ENCODE measurements around the gene IGFBP7. TPM values are rescaled to one million over a fixed set of nuclear protein-coding genes. Genes with fewer than 3 reads are reported as not detected.

The IGFBP7 gene
- total RNA-seq, 1 donor from 2014 or later: 7.6 TPM

GRCh38 chr4:57116245-57116644, 6.1 kb upstream of the IGFBP7 start:
- no peak for TF ChIP-seq CTCF (IDR thresholded peaks at IDR 0.05; ENCODE audit: unreplicated experiment)
- peaks cover 5% of the 10 kb centered on the region for H3K27me3 Mint-ChIP-seq (ENCODE audit: unreplicated experiment)
- H3K9me3 Mint-ChIP-seq (ENCODE audit: unreplicated experiment): no peaks in the 10 kb centered on the region
- no peak overlapping the region for H3K4me3 Mint-ChIP-seq (ENCODE audit: unreplicated experiment)
- H3K36me3 Mint-ChIP-seq (ENCODE audit: low read depth, unreplicated experiment): no peaks in the 10 kb centered on the region
- DNase-seq (ENCODE audit: low spot score): no peak
- no peak overlapping the region for H3K27ac Mint-ChIP-seq (ENCODE audit: unreplicated experiment)
- peaks cover 18% of the 10 kb centered on the region for H3K4me1 Mint-ChIP-seq (ENCODE audit: unreplicated experiment)

GRCh38 chr4:57114973-57115372, 4.8 kb upstream of the IGFBP7 start:
- no peaks in the 10 kb centered on the region for H3K36me3 Mint-ChIP-seq (ENCODE audit: low read depth, unreplicated experiment)
- no peak overlapping the region for H3K27ac Mint-ChIP-seq (ENCODE audit: unreplicated experiment)
- no peak for TF ChIP-seq CTCF (IDR thresholded peaks at IDR 0.05; ENCODE audit: unreplicated experiment)
- no peak overlapping the region for H3K4me3 Mint-ChIP-seq (ENCODE audit: unreplicated experiment)
- no peak for DNase-seq (ENCODE audit: low spot score)
- peaks cover 9% of the 10 kb centered on the region for H3K27me3 Mint-ChIP-seq (ENCODE audit: unreplicated experiment)
- no peaks in the 10 kb centered on the region for H3K9me3 Mint-ChIP-seq (ENCODE audit: unreplicated experiment)
- H3K4me1 Mint-ChIP-seq (ENCODE audit: unreplicated experiment): peaks cover 25% of the 10 kb centered on the region

- Mint-ChIP-seq H3K9me3 (ENCODE audit: unreplicated experiment) (no peaks in the 10 kb centered on the region), H3K36me3 (ENCODE audit: low read depth, unreplicated experiment) (no peaks in the 10 kb centered on the region), H3K4me3 (ENCODE audit: unreplicated experiment) (no peak overlapping the region), H3K4me1 (ENCODE audit: unreplicated experiment) (peaks cover 25% of the 10 kb centered on the region), H3K27ac (ENCODE audit: unreplicated experiment) (no peak overlapping the region), H3K27me3 (ENCODE audit: unreplicated experiment) (peaks cover 16% of the 10 kb centered on the region)
- TF ChIP-seq CTCF (IDR thresholded peaks at IDR 0.05; ENCODE audit: unreplicated experiment): no peak
- DNase-seq (ENCODE audit: low spot score): no peak
These were observed 3.7 kb upstream of the IGFBP7 start for GRCh38 chr4:57113870-57114269.

- Mint-ChIP-seq H3K36me3 (ENCODE audit: low read depth, unreplicated experiment) (no peaks in the 10 kb centered on the region), H3K27me3 (ENCODE audit: unreplicated experiment) (peaks cover 21% of the 10 kb centered on the region), H3K27ac (ENCODE audit: unreplicated experiment) (peak overlapping the region; percentile 26), H3K9me3 (ENCODE audit: unreplicated experiment) (no peaks in the 10 kb centered on the region), H3K4me1 (ENCODE audit: unreplicated experiment) (peaks cover 21% of the 10 kb centered on the region), H3K4me3 (ENCODE audit: unreplicated experiment) (peak overlapping the region; percentile 89)
- TF ChIP-seq CTCF (IDR thresholded peaks at IDR 0.05; ENCODE audit: unreplicated experiment): no peak
- peak; percentile 14 for DNase-seq (ENCODE audit: low spot score)
These were observed 691 bp upstream of the IGFBP7 start for GRCh38 chr4:57110640-57111511.

- TF ChIP-seq CTCF (IDR thresholded peaks at IDR 0.05; ENCODE audit: unreplicated experiment): no peak
- Mint-ChIP-seq H3K4me1 (ENCODE audit: unreplicated experiment) (peaks cover 30% of the 10 kb centered on the region), H3K27me3 (ENCODE audit: unreplicated experiment) (peaks cover 21% of the 10 kb centered on the region), H3K27ac (ENCODE audit: unreplicated experiment) (no peak overlapping the region), H3K36me3 (ENCODE audit: low read depth, unreplicated experiment) (no peaks in the 10 kb centered on the region), H3K4me3 (ENCODE audit: unreplicated experiment) (peak overlapping the region; percentile 84), H3K9me3 (ENCODE audit: unreplicated experiment) (no peaks in the 10 kb centered on the region)
- DNase-seq (ENCODE audit: low spot score): no peak
These were observed 756 bp downstream of the IGFBP7 start for GRCh38 chr4:57109411-57109846.
